Trophoblast cell (in vitro differentiated cells and primary cell): ENCODE data around the gene BAG5. TPM values are rescaled to one million over a fixed set of nuclear protein-coding genes. Genes with fewer than 3 reads are reported as not detected.
"Not testable (repeated sequence)": the region's sequence is repeated elsewhere in the genome, so short reads cannot be mapped to it uniquely, and the experiment has no call there.

Experiments used
- DNase-seq, 2 donors: peaks; one replicate each; pipeline ENCODE4 v3.0.0-alpha.2; 2016
- H2AFZ ChIP-seq: 2 replicates; pipeline ENCODE4 v1.6.1; 2013; ENCODE audit warnings: low read length, moderate library complexity, mild to moderate bottlenecking; ENCODE audit not compliant: insufficient read depth, poor library complexity
- H2AK5ac ChIP-seq: 2 replicates; pipeline ENCODE4 v1.6.1; 2013; ENCODE audit warnings: mild to moderate bottlenecking, low read length
- H2BK120ac ChIP-seq: 2 replicates; pipeline ENCODE4 v1.6.1; 2013; ENCODE audit warnings: low read length, mild to moderate bottlenecking, moderate library complexity; ENCODE audit not compliant: insufficient read depth, poor library complexity
- H2BK12ac ChIP-seq: 2 replicates; pipeline ENCODE4 v1.6.1; 2013; ENCODE audit warnings: mild to moderate bottlenecking, low read length, moderate library complexity
- H2BK5ac ChIP-seq: 2 replicates; pipeline ENCODE4 v1.6.1; 2013; ENCODE audit warnings: low read length, low read depth, moderate library complexity, mild to moderate bottlenecking; ENCODE audit not compliant: poor library complexity
- H3K14ac ChIP-seq: 2 replicates; pipeline ENCODE4 v1.6.1; 2013; ENCODE audit warnings: mild to moderate bottlenecking, low read length
- H3K18ac ChIP-seq: 2 replicates; pipeline ENCODE4 v1.6.1; 2013; ENCODE audit warnings: mild to moderate bottlenecking, low read length
- H3K23ac ChIP-seq: 2 replicates; pipeline ENCODE4 v1.6.1; 2013; ENCODE audit warnings: low read length
- H3K27ac ChIP-seq: 2 replicates; pipeline ENCODE4 v1.5.1; 2013; ENCODE audit warnings: low read depth, mild to moderate bottlenecking, inconsistent platforms, low read length, moderate library complexity
- H3K27me3 ChIP-seq: 2 replicates; pipeline ENCODE4 v1.6.1; 2013; ENCODE audit warnings: inconsistent platforms, mild to moderate bottlenecking, low read length, moderate library complexity; ENCODE audit not compliant: insufficient read depth
- H3K36me3 ChIP-seq, 2 experiments: 1 replicate in 1 of 2; 2 replicates in 1 of 2; pipeline ENCODE4 v1.6.1; 2013; ENCODE audit warnings: low read length in 2 of 2, mild to moderate bottlenecking in 2 of 2, moderate library complexity in 1 of 2; ENCODE audit not compliant: insufficient read depth in 2 of 2, control insufficient read depth in 1 of 2
- H3K4ac ChIP-seq: 2 replicates; pipeline ENCODE4 v1.6.1; 2013; ENCODE audit warnings: low read depth, mild to moderate bottlenecking, low read length, moderate library complexity
- H3K4me1 ChIP-seq, 2 experiments: 1 replicate in 1 of 2; 2 replicates in 1 of 2; pipeline ENCODE4 v1.6.1; 2013; ENCODE audit warnings: low read length in 2 of 2, mild to moderate bottlenecking in 2 of 2, moderate library complexity in 1 of 2; ENCODE audit not compliant: insufficient read depth in 2 of 2, control insufficient read depth in 1 of 2
- H3K4me2 ChIP-seq: 2 replicates; pipeline ENCODE4 v1.6.1; 2013; ENCODE audit warnings: inconsistent platforms, mild to moderate bottlenecking, low read length, moderate library complexity
- H3K4me3 ChIP-seq: 2 replicates; pipeline ENCODE4 v1.5.1; 2013; ENCODE audit warnings: mild to moderate bottlenecking, low read depth, low read length, inconsistent platforms
- H3K79me1 ChIP-seq: one replicate; pipeline ENCODE4 v1.6.1; 2013; ENCODE audit warnings: low read length
- H3K79me2 ChIP-seq: 2 replicates; pipeline ENCODE4 v1.6.1; 2013; ENCODE audit warnings: low read length, mild to moderate bottlenecking; ENCODE audit not compliant: control insufficient read depth, insufficient read depth, poor library complexity
- H3K9ac ChIP-seq: 2 replicates; pipeline ENCODE4 v1.6.1; 2013; ENCODE audit warnings: mild to moderate bottlenecking, low read length
- H3K9me3 ChIP-seq: 2 replicates; pipeline ENCODE4 v1.6.1; 2013; ENCODE audit warnings: low read depth, mild to moderate bottlenecking, control low read depth, inconsistent platforms, low read length; ENCODE audit not compliant: insufficient read depth
- H4K12ac ChIP-seq: 2 replicates; pipeline ENCODE4 v1.6.1; 2013; ENCODE audit warnings: low read depth, mild to moderate bottlenecking, low read length, moderate library complexity
- H4K8ac ChIP-seq: 2 replicates; pipeline ENCODE4 v1.6.1; 2013; ENCODE audit warnings: low read depth, mild to moderate bottlenecking, low read length, moderate library complexity
- H4K91ac ChIP-seq: one replicate; pipeline ENCODE4 v1.6.1; 2013; ENCODE audit warnings: low read depth, mild to moderate bottlenecking, low read length, moderate library complexity
- WGBS: extraction: QIAGEN DNeasy Blood & Tissue Kit; methylation state at CpG from one replicate; pipeline ENCODE4 v1.1.7; 2013; ENCODE audit warnings: missing lambda C conversion rate; ENCODE audit not compliant: insufficient read length, insufficient coverage; ENCODE audit errors: extremely low coverage; 5-methylcytosine and 5-hydroxymethylcytosine counted together
- polyA plus RNA-seq: library from polyadenylated mRNA; stranded (reverse); fragments of 200-250 nt; gene quantifications from 2 replicates; pipeline ENCODE4 v1.2.3, GENCODE V29; 2013

BAG5 gene
- 21.3 and 22.2 TPM in 2 replicates for polyA plus RNA-seq

GRCh38 chr14:103562429-103563225 lies at the start of gene BAG5, which contains the start of gene COA8:
BAG5 (minus strand) TSS chr14:103562657; CDS start chr14:103561164, 1,493 bp downstream.
COA8 (plus strand) TSS chr14:103562960; CDS start chr14:103563002, 42 bp downstream.
- Histone ChIP-seq H3K9ac (peak within 1 kb of the TSS; percentile 96), H2AK5ac (peak within 1 kb of the TSS; percentile 97), H3K14ac (peak within 1 kb of the TSS; percentile 81), H3K4ac (peak within 1 kb of the TSS; percentile 98), H3K9me3 (no peaks in the 10 kb centered on the region), H3K18ac (peak within 1 kb of the TSS; percentile 98), H3K4me1 (peaks cover 0 to 8% of the 10 kb centered on the region in 2 experiments), H2BK120ac (peak within 1 kb of the TSS; percentile 91), H2BK12ac (no peak within 1 kb of the TSS), H4K12ac (peak within 1 kb of the TSS; percentile 97), H3K36me3 (peaks cover 13 to 17% of the 10 kb centered on the region in 2 experiments), H4K91ac (peak within 1 kb of the TSS; percentile 95), H3K79me2 (peaks cover 24% of the 10 kb centered on the region), H2BK5ac (peak within 1 kb of the TSS; percentile 95), H3K27me3 (no peaks in the 10 kb centered on the region), H3K23ac (no peak within 1 kb of the TSS), H3K27ac (peak within 1 kb of the TSS; percentile 99), H3K4me3 (peak within 1 kb of the TSS; percentile 97), H4K8ac (peak within 1 kb of the TSS; percentile 89), H3K4me2 (peak within 1 kb of the TSS; percentile 79), H3K79me1 (peaks cover 14% of the 10 kb centered on the region), H2AFZ (peak within 1 kb of the TSS; percentile 99)
- no CpG with 5 or more reads among the region's 109 CpGs for WGBS
- peak; percentile 62 to 95 for DNase-seq

GRCh38 chr14:103611215-103611614 lies 48.8 kb upstream of the BAG5 start:
- H3K14ac ChIP-seq, result no peak overlapping the region
- no peak overlapping the region for H2BK120ac ChIP-seq
- H3K4me3 ChIP-seq, result no peak overlapping the region
- no peak overlapping the region for H3K18ac ChIP-seq
- H2BK12ac ChIP-seq, result no peak overlapping the region
- no peaks in the 10 kb centered on the region for H3K27me3 ChIP-seq
- no peak for DNase-seq
- no peak overlapping the region for H2AK5ac ChIP-seq
- no peak overlapping the region for H4K91ac ChIP-seq
- H4K12ac ChIP-seq, result no peak overlapping the region
- peaks cover 12% of the 10 kb centered on the region for H3K9me3 ChIP-seq
- H2BK5ac ChIP-seq, result no peak overlapping the region
- no peaks in the 10 kb centered on the region for H3K36me3 ChIP-seq
- H3K79me2 ChIP-seq, result no peaks in the 10 kb centered on the region
- no peak overlapping the region for H3K4me2 ChIP-seq
- no CpG with 5 or more reads among the region's 2 CpGs for WGBS
- H3K79me1 ChIP-seq, result no peaks in the 10 kb centered on the region
- no peaks in the 10 kb centered on the region for H3K4me1 ChIP-seq
- no peak overlapping the region for H3K4ac ChIP-seq
- H2AFZ ChIP-seq, result no peak overlapping the region
- no peak overlapping the region for H3K9ac ChIP-seq
- no peak overlapping the region for H3K27ac ChIP-seq
- no peak overlapping the region for H3K23ac ChIP-seq
- no peak overlapping the region for H4K8ac ChIP-seq

- H3K36me3 ChIP-seq, H3K27me3 ChIP-seq, H3K14ac ChIP-seq, H3K18ac ChIP-seq, H4K91ac ChIP-seq, H3K4ac ChIP-seq, H2BK12ac ChIP-seq, H2AFZ ChIP-seq, H2BK5ac ChIP-seq, H4K8ac ChIP-seq, H4K12ac ChIP-seq, H3K4me3 ChIP-seq, H3K23ac ChIP-seq, H3K27ac ChIP-seq, H3K79me1 ChIP-seq, H3K4me2 ChIP-seq, H3K9ac ChIP-seq, H3K4me1 ChIP-seq, H2BK120ac ChIP-seq, H3K79me2 ChIP-seq, H2AK5ac ChIP-seq, DNase-seq: not testable (repeated sequence)
- H3K9me3 ChIP-seq, result peaks cover 12% of the 10 kb centered on the region
- WGBS, result no CpG with 5 or more reads among the region's 4 CpGs
Measured at GRCh38 chr14:103609081-103609480, 46.6 kb upstream of the BAG5 start.

GRCh38 chr14:103607822-103608221 lies 45.4 kb upstream of the BAG5 start:
- no peaks in the 10 kb centered on the region for H3K36me3 ChIP-seq
- H3K9ac ChIP-seq, result no peak overlapping the region
- no peak for DNase-seq
- H2AFZ ChIP-seq, result no peak overlapping the region
- H4K12ac ChIP-seq, result no peak overlapping the region
- WGBS, result no CpG with 5 or more reads among the region's 15 CpGs
- no peak overlapping the region for H3K14ac ChIP-seq
- no peak overlapping the region for H2AK5ac ChIP-seq
- no peaks in the 10 kb centered on the region for H3K4me1 ChIP-seq
- no peak overlapping the region for H3K4me2 ChIP-seq
- no peak overlapping the region for H4K8ac ChIP-seq
- no peak overlapping the region for H3K23ac ChIP-seq
- H2BK12ac ChIP-seq, result no peak overlapping the region
- H3K27me3 ChIP-seq, result no peaks in the 10 kb centered on the region
- no peak overlapping the region for H3K27ac ChIP-seq
- no peak overlapping the region for H3K18ac ChIP-seq
- H2BK120ac ChIP-seq, result no peak overlapping the region
- H3K4me3 ChIP-seq, result no peak overlapping the region
- H3K9me3 ChIP-seq, result peaks cover 12% of the 10 kb centered on the region
- H3K79me2 ChIP-seq, result no peaks in the 10 kb centered on the region
- no peak overlapping the region for H4K91ac ChIP-seq
- H2BK5ac ChIP-seq, result no peak overlapping the region
- no peak overlapping the region for H3K4ac ChIP-seq
- H3K79me1 ChIP-seq, result no peaks in the 10 kb centered on the region
